KMS-11 (cell line): ENCODE results near the gene ANXA2.
"Not testable (repeated sequence)": the region's sequence is repeated elsewhere in the genome, so short reads cannot be mapped to it uniquely, and the experiment has no call there.

ENCODE experiments used
- H2AFZ ChIP-seq: fragments of 200-600 bp; sonication (generic); 2 replicates; pipeline ENCODE4 v1.6.1; 2016; ENCODE audit warnings: antibody characterized with exemption, mixed run types, low read depth
- H3K27ac ChIP-seq: fragments of 200-600 bp; sonication (generic); 2 replicates; pipeline ENCODE4 v1.6.1; 2016; ENCODE audit warnings: mild to moderate bottlenecking, mixed run types
- H3K27me3 ChIP-seq: fragments of 200-600 bp; sonication (generic); 2 replicates; pipeline ENCODE4 v1.6.1; 2017; ENCODE audit warnings: mild to moderate bottlenecking, low read depth, mixed run types, moderate library complexity; ENCODE audit not compliant: insufficient read depth
- H3K36me3 ChIP-seq: fragments of 200-600 bp; sonication (generic); 2 replicates; pipeline ENCODE4 v1.6.1; 2017; ENCODE audit warnings: mild to moderate bottlenecking, mixed run types; ENCODE audit not compliant: insufficient read depth
- H3K4me1 ChIP-seq: fragments of 200-600 bp; sonication (generic); 2 replicates; pipeline ENCODE4 v1.6.1; 2016; ENCODE audit warnings: mild to moderate bottlenecking, low read depth, mixed run types; ENCODE audit not compliant: poor library complexity, severe bottlenecking
- H3K4me2 ChIP-seq: fragments of 200-600 bp; sonication (generic); 2 replicates; pipeline ENCODE4 v1.7.0; 2016; ENCODE audit warnings: mild to moderate bottlenecking, mixed run types
- H3K4me3 ChIP-seq: fragments of 200-600 bp; sonication (generic); IDR thresholded peaks from 2 replicates; pipeline ENCODE4 v1.6.1; 2017; ENCODE audit warnings: low read depth, low read length, mixed read lengths; ENCODE audit not compliant: insufficient read depth
- H3K79me2 ChIP-seq: fragments of 200-600 bp; sonication (generic); 2 replicates; pipeline ENCODE4 v1.6.1; 2016; ENCODE audit warnings: low read depth, mixed run types; ENCODE audit not compliant: insufficient read depth
- H3K9ac ChIP-seq: fragments of 200-600 bp; sonication (generic); 2 replicates; pipeline ENCODE4 v1.6.1; 2016; ENCODE audit warnings: mild to moderate bottlenecking, mixed run types
- H4K20me1 ChIP-seq: fragments of 200-600 bp; sonication (generic); 2 replicates; pipeline ENCODE4 v1.6.1; 2016; ENCODE audit warnings: mild to moderate bottlenecking, mixed run types; ENCODE audit not compliant: insufficient read depth
- TF ChIP-seq, protein P1 (sequence below): fragments of 200-600 bp; sonication (generic); conservative IDR thresholded peaks from 2 replicates; pipeline ENCODE4 v1.6.1; 2017; ENCODE audit warnings: low read depth, mild to moderate bottlenecking, antibody characterized with exemption, low read length, moderate library complexity, mixed read lengths

Gene ANXA2

DNA sequence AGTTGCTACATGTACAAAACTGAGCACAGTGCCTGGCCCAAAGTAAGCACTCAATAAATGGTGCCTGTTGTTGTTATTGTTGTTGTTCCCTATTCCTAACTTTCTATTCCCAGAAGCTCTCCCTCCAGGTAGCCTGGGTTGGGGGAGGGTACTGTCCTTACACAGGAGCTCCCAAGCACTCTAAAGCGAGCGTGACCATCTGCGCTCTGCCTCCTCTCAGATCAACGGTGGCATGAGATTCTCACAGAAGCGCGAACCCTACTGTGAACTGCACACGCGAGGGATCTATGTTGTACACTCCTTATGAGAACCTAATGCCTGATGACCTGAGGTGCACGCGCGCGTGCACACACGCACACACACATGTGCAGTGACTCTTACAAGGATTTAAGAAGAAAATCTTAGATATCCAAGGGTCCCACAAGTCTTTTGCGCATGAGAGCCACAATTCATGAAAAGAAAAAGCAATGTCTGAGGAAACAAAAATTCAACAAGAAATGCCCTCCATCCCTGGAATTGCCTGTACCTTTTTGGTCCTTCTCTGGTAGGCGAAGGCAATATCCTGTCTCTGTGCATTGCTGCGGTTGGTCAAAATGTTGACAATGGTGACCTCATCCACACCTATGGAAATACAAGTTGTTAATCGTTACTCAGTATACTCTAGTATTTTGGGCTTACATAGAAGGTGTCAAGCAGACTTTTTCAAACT, 33.7 kb downstream of the ANXA2 start:
- no peak overlapping the region for H2AFZ ChIP-seq
- TF ChIP-seq, protein P1, sequence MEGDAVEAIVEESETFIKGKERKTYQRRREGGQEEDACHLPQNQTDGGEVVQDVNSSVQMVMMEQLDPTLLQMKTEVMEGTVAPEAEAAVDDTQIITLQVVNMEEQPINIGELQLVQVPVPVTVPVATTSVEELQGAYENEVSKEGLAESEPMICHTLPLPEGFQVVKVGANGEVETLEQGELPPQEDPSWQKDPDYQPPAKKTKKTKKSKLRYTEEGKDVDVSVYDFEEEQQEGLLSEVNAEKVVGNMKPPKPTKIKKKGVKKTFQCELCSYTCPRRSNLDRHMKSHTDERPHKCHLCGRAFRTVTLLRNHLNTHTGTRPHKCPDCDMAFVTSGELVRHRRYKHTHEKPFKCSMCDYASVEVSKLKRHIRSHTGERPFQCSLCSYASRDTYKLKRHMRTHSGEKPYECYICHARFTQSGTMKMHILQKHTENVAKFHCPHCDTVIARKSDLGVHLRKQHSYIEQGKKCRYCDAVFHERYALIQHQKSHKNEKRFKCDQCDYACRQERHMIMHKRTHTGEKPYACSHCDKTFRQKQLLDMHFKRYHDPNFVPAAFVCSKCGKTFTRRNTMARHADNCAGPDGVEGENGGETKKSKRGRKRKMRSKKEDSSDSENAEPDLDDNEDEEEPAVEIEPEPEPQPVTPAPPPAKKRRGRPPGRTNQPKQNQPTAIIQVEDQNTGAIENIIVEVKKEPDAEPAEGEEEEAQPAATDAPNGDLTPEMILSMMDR = no peak
- H3K79me2 ChIP-seq = peaks cover 4% of the 10 kb centered on the region; the same call in 1 of the 2 replicates
- no peaks in the 10 kb centered on the region for H3K27me3 ChIP-seq
- H3K9ac ChIP-seq = no peak overlapping the region
- no peaks in the 10 kb centered on the region for H4K20me1 ChIP-seq
- no peak overlapping the region for H3K4me2 ChIP-seq
- H3K4me3 ChIP-seq = no peak overlapping the region
- H3K36me3 ChIP-seq = peaks cover 14% of the 10 kb centered on the region; the same call in 1 of the 2 replicates
- no peak overlapping the region for H3K27ac ChIP-seq
- no peaks in the 10 kb centered on the region for H3K4me1 ChIP-seq

DNA sequence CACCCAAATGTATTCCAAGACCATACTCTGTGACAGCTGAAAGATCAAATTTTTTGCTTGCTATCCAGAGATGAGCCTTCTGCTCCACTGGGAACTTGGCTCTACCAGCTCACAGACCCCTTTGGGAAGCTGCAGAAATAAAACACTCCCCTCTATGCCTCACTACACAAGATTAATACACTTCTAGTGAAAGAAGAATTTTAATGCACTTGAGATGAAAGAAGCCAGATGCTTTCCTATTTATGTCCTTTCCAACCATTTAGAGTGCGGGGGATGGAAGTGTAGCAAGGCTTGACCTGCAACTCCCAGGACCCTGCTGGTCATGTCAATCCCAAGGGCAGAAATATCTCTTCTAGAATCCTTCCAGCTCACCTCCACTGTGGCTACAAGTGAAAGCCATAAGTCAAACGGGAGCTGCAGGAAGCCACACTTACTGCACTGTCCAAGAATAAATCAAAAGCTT, 34.7 kb downstream of the ANXA2 start:
- Histone ChIP-seq H3K36me3 (peaks cover 19% of the 10 kb centered on the region; the same call in 1 of the 2 replicates), H3K4me2 (no peak overlapping the region), H3K27me3 (no peaks in the 10 kb centered on the region), H3K4me3 (no peak overlapping the region), H2AFZ (no peak overlapping the region), H4K20me1 (no peaks in the 10 kb centered on the region), H3K79me2 (no peaks in the 10 kb centered on the region; the same call in 1 of the 2 replicates), H3K4me1 (no peaks in the 10 kb centered on the region), H3K27ac (no peak overlapping the region), H3K9ac (no peak overlapping the region)
- TF ChIP-seq, protein P1 = no peak

DNA sequence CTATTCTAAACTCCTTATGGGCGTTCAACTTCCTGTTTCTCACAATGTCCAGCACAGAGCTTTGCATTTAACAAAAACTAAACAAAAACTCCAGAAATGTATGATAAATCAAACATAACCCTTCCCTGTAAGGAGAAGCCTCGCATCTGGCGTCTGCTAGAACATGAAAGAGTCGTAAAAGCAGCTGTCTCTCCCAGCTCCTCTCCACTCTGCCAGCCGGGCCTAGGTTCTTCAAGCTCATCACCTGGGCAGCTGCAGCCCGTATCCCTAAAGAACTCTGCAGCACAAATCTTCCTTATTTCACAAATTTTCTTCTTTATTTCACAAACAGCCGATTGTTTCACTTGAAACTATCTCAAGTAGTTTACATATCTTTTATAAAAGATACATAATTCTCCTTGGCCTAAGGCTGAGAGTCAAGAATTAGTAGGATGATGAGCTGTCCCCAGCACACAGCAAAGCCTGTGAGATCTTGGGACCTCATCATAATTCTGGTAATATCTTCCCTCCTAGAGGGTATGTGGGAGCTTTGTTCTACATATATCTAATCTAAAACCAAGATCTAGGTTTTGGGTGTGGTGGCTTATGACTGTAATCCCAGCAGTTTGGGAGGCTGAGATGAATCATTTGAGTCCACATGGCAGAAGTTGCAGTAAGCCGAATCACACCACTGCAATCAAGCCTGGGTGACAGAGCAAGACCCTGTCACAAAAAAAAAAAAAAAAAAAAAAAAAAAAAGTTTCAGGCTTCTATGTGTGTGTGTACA, 35.3 kb downstream of the ANXA2 start:
- no peak overlapping the region for H3K4me2 ChIP-seq
- H3K79me2 ChIP-seq = no peaks in the 10 kb centered on the region; the same call in 1 of the 2 replicates
- H3K27me3 ChIP-seq = no peaks in the 10 kb centered on the region
- no peak overlapping the region for H2AFZ ChIP-seq
- H3K9ac ChIP-seq = no peak overlapping the region
- peaks cover 20% of the 10 kb centered on the region; the same call in 1 of the 2 replicates for H3K36me3 ChIP-seq
- H3K4me1 ChIP-seq = no peaks in the 10 kb centered on the region
- no peaks in the 10 kb centered on the region for H4K20me1 ChIP-seq
- TF ChIP-seq, protein P1 = no peak
- no peak overlapping the region for H3K27ac ChIP-seq
- no peak overlapping the region for H3K4me3 ChIP-seq

DNA sequence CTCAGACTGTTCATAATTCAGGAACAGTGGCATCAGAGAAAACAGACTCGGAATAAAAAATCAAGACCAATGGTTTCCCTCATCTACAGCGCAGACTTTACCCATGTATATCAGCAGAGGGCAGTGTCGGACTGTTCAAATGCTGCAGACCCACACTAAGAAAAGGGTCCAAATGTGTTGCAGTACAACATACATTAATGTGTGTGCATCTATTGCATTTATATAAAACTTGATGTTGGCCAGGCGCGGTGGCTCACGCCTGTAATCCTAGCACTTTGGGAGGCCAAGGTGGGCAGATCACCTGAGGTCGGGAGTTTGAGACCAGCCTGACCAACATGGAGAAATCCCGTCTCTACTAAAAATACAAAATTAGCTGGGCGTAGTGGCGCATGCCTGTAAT, 38.0 kb downstream of the ANXA2 start:
- not testable (repeated sequence) for H3K9ac ChIP-seq, H3K27ac ChIP-seq, H3K4me2 ChIP-seq, H3K4me1 ChIP-seq, H4K20me1 ChIP-seq, H2AFZ ChIP-seq, H3K4me3 ChIP-seq, H3K79me2 ChIP-seq, H3K27me3 ChIP-seq
- peaks cover 20% of the 10 kb centered on the region; the same call in 1 of the 2 replicates for H3K36me3 ChIP-seq
- TF ChIP-seq, protein P1 = peak; percentile 72
